Islet of Langerhans (tissue), 1 donor: Measurements from ENCODE around the gene PTBP3.

Source experiments
- FAIRE-seq: peaks from one replicate; lab custom pipeline; 2011; peaks lifted over from hg19 to GRCh38; lab: Jason Lieb, UNC

PTBP3 gene

DNA sequence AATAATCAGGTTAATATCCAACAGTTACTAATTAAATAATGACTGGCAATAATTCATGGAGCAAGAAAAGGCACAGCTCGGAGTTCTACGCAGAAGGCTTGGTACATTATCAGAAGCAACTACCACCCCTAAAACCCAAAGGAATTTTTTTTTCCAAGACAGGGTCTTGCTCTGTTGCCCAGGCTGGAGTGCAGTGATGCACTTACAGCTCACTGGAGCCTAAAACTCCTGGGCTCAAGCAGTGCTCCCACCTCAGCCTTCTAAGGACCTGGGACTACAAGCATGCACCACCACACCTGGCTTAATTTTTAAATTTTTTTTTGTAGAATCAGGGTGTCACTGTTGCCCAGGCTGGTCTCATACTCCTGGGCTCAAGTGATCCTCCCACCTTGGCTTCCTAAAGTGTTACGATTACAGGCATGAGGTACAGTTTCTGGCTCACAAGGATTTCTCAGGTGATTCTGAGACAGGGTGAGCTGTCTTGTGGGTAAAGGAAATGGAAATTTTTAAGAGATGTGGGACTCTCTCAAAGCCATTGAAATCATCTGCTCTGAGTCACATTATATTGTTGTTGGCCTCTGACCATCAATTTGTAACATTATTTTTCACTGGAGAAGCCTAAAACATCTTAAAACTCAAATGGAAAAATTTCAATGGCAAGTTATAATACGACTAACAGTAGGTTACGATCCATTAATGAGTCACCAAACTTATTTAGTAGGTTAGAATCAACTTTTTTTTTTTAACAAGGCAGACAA lies 26.8 kb upstream of the PTBP3 start:
- no peak for FAIRE-seq

GRCh38 chr9:112355427-112355897 lies 22.0 kb upstream of the PTBP3 start:
- FAIRE-seq: no peak

GRCh38 chr9:112354081-112354743 lies 20.8 kb upstream of the PTBP3 start:
- no peak for FAIRE-seq

GRCh38 chr9:112352209-112352608 lies 18.8 kb upstream of the PTBP3 start:
- no peak for FAIRE-seq

DNA sequence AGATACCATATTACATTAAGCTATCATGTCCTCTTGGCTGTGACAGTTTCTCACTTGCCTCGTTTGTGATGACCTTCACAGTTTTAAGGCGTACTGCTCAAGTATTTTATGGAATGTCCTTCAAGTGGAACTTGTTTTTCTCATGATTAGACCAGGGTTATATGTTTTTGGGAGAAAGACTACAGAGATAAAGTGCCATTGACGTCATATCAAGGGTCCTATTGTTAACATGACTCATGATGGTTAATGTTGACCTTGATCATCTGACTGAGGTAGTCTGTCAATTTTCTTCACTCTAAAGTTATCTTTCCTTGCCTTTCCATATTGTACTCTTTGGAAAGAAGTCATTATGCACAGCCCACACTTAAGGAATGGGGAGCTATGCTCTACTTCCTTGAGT lies 17.8 kb upstream of the PTBP3 start:
- no peak for FAIRE-seq

DNA sequence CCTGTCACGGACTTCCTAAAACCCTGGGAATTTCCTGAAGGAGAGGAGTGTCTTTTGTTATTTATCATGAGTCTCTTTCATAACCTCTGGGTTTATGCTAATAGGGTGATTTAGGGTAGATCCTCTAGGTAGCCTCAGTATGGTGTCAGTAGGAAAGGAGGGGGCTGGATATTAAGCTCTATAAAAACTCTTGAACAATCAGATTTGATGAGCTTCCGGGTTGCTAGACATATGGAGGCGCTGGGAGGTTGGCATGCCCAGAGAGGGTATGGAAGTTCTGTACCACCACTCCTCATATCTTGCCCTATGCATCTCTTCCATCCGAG lies 15.6 kb upstream of the PTBP3 start:
- no peak for FAIRE-seq

- FAIRE-seq: peak; percentile 45
These were observed 15.0 kb upstream of the PTBP3 start for GRCh38 chr9:112348257-112349007.

DNA sequence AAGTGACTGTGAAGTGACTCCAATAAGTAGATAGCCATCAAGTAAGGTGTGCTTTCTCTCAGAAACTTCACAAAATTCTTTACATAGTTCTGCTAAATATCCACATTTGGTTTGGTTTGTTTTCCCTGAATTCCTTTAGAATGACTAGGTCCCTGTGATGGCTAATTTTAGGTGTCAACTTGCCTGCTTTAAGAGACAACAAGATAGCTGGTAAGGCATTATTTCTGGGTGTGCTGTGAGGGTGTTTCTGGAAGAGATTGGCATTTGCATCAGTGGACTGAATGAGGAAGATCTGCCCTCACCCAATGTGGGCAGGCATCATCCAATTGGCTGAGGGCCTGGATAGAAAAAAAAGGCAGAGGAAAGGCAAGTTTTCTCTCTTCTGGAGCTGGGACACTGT lies 8.3 kb upstream of the PTBP3 start:
- no peak for FAIRE-seq

DNA sequence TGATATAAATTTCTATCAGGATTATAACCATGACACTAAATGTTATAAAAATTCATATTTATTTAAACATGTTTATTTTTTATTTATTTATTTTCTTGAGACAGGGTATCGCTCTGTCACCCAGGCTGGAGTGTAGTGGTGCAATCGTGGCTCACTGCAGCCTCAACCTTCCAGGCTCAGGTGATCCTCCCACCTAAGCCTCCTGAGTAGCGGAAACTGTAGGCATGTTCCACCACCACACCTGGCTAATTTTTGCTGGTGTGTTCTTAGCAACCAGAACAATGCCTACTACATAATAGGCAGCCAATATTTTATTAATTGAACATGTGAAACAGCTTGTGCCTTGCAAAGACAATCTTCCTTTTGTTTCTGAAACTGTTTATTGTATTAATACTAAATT lies 6.5 kb upstream of the PTBP3 start:
- no peak for FAIRE-seq

DNA sequence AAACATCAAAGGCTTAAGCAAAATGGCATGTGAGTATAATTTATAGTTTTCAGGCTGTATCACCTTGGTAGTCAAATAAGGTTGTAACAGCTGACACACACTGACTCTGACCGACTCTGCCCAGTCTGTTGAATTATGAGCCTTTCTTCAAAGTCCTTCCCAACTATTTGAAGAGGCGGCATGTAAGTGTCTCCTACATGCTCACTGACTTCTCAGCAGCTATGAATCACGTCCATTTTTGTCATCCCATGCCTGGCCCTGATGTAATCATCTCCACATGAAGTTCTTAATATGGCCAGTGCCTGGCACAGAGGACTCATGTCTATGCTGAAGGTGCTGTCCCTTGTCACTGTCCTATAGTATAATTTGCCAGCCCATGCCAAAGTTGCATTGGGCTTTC lies 5.1 kb upstream of the PTBP3 start:
- FAIRE-seq: no peak

DNA sequence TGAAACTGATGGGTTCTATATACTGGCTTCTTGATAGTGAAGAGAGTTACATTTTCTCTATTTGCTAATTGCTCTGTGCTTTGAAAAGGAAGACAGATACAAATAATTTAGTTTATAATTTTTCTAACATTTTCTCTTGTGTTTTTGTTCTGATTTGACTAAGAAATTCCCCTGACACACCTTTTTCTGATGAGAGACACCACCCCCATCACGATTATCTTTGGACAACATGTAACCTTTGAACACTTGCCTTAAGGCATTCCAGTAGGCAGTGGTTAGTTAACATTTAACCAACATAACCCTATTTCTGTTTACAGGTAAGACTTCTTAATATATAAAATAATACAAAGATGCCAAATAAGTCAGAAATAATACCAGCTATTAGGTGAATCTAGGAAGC lies 4.1 kb upstream of the PTBP3 start:
- no peak for FAIRE-seq

GRCh38 chr9:112334432-112334841 lies 1.0 kb upstream of the PTBP3 start:
- no peak for FAIRE-seq

DNA sequence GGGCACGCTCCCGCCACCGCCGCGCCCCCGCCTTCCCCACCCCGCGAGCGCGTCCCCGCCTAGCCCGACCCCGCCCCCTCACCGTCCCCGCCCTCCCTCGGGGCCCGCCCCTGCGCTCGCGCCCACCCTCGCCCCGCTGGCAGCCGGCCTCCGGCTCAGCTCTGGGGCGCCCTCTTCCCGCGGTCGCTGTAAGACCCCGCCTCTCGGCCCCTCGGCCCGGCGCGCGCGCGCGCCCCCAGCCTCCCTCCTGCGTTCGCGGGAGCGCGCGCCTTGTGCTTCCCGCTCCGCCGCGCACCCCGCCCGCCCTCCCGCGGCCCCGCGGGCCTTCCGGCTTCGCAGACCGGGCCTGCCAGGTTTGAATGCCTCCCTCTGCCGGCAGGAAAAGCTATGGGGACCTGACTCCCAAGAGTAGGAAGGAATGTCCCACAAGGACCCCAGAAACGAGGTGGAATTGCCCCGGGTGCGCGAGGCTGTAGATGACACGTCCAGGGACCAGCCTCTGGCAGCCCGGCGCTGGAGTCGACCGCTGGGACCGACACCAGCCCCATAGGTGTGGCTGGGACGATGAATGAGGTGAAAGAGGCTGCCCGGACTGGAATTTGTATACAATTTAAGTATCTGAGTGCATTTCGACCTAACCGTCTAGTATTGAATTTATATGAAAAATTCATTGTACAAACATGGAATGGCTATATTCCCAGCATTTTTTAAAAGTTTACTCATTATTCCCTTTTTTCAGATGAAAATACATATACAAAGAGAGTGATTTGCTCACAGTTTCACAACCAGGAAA lies 416 bp upstream of the PTBP3 start:
- no peak for FAIRE-seq

DNA sequence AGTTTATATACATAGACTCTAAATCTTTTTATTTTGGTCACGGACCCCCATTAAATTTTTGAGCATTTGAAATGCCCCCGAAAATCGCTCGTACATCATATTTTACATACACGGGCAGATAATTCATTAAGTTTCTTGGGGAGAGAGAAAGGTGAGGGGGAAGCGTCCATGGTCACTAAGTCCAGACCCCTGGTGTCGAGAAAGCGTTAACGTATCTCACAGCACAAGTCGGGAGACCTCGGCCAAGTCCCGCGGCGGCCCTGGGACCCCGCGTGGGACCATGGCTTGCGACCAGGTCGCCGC lies 794 bp downstream of the PTBP3 start:
- no peak for FAIRE-seq

DNA sequence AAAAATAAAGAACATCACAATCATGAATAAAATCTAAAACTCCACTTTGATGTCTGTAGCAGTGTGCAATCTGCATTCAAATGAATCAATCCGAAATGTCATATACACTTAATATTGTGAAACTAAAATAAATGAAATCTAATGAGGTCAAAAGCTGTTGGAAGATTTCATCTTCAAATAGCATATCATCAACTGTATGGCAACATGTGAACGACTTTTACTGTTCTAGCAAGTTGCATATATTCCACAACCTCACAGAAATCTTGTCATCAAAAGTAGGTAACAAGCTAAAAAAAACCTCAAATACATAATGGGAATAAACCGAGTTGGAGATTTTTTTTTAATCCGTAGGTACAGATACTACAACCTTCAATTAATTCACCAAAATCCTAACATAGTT lies 1.2 kb downstream of the PTBP3 start:
- peak; percentile 76 for FAIRE-seq

GRCh38 chr9:112331674-112331952 lies 1.8 kb downstream of the PTBP3 start:
- FAIRE-seq: no peak

GRCh38 chr9:112328545-112328944 lies 4.9 kb downstream of the PTBP3 start:
- no peak for FAIRE-seq

- no peak for FAIRE-seq
These were observed 5.5 kb downstream of the PTBP3 start for GRCh38 chr9:112327718-112328450.

DNA sequence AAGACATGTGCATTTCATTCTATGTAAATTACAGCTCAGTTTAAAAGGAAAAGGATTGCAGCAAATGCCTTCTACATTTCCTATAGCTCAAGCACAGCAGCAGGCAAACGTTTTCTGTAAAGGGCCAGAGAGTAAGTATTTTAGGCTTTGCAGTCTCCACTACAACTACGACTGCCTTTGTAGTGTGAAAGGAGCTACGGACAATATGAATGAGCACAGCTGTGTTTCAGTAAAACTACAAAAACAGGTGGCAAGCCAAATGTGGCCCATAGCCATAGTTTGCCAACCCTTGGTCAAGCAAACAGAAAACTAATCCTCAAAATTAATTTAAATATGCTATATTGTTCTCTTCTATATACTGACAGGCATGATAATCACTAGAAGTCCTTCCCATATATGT lies 7.2 kb downstream of the PTBP3 start:
- no peak for FAIRE-seq

DNA sequence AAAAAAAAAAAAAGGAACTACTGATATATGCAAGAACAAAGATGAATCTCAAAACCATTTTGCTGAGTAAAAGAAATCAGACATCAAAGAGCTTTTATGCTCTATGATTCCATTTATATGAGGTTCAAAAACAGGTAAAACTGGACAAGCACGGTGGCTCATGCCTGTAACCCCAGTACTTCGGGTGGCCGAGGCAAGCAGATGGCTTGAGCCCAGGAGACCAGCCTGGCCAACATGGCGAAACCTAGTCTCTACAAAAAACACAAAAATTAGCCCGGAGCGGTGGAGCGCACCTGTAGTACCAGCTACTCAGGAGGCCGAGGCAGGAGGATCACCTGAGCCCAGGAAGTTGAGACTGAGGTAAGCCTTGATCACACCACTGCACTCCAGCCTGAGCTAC lies 7.8 kb downstream of the PTBP3 start:
- no peak for FAIRE-seq

- FAIRE-seq: no peak
These were observed 8.3 kb downstream of the PTBP3 start for GRCh38 chr9:112325127-112325526.

GRCh38 chr9:112323378-112323854 lies 10.0 kb downstream of the PTBP3 start:
- FAIRE-seq: no peak
